Measurements from ENCODE around the gene AGFG2.

GRCh38 chr7:100504887-100505611 lies 34.0 kb upstream of the AGFG2 start:
- no peak for TF ChIP-seq POLR2A (IDR thresholded peaks at IDR 0.05)
- TF ChIP-seq, protein P1, sequence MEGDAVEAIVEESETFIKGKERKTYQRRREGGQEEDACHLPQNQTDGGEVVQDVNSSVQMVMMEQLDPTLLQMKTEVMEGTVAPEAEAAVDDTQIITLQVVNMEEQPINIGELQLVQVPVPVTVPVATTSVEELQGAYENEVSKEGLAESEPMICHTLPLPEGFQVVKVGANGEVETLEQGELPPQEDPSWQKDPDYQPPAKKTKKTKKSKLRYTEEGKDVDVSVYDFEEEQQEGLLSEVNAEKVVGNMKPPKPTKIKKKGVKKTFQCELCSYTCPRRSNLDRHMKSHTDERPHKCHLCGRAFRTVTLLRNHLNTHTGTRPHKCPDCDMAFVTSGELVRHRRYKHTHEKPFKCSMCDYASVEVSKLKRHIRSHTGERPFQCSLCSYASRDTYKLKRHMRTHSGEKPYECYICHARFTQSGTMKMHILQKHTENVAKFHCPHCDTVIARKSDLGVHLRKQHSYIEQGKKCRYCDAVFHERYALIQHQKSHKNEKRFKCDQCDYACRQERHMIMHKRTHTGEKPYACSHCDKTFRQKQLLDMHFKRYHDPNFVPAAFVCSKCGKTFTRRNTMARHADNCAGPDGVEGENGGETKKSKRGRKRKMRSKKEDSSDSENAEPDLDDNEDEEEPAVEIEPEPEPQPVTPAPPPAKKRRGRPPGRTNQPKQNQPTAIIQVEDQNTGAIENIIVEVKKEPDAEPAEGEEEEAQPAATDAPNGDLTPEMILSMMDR (IDR thresholded peaks at IDR 0.05) = no peak
- no peak for TF ChIP-seq POLR2AphosphoS5 (IDR thresholded peaks at IDR 0.05)

All from breast epithelium (tissue), 3 donors.